Posterior cingulate gyrus (tissue), 11 donors: Measurements from ENCODE around the gene SLC9A1.
A peak's percentile ranks its signal among the peaks of the same experiment; 100 is the strongest.
"Not testable (repeated sequence)": the region's sequence is repeated elsewhere in the genome, so short reads cannot be mapped to it uniquely, and the experiment has no call there.

Source experiments
- DNase-seq, 10 donors: peaks; one replicate each; pipeline versions ENCODE4 v3.0.0 to v3.0.0-alpha.2; 2020 to 2021; ENCODE audit warnings: mixed read lengths in 3 of 10
- intact Hi-C: fragments of 100-400 bp; cut with DNase I; formaldehyde crosslinking; loops from one replicate; pipeline ENCODE4 v1.15.1; 2023

The SLC9A1 gene

DNA sequence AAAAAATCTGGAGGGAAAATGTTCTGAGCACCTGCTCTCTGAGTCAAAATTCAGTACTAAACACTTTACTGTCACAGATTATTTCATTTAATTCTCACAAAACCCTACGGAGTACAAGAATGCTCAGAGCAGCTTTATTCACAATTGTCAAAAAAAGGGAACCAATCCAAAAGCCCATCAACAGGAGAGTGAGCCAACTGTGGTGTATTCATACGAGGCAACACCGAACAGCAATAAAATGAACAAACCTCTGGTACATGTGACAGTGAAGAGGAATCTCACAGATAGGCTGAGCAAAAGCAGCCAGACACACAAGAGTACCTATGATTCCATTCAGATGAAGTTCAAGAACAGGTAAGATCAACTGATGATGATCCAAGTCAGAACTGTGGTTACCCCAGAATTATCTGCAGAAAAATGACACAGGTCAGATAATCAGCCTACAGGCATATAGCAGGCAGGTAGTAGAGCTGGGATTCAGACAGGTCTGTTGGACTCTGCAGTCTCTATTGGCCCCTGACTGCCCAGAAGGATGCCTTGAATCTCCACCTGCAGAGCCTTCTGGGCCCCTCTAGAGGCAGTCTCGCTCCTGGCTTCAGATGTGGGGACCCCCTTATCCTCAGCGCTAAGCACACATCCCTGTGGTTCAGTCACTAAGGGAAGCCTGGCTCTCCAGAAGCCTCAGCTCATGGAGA lies 19.2 kb downstream of the SLC9A1 start:
- DNase-seq: no peak
- intact Hi-C loops: no loop called here

DNA sequence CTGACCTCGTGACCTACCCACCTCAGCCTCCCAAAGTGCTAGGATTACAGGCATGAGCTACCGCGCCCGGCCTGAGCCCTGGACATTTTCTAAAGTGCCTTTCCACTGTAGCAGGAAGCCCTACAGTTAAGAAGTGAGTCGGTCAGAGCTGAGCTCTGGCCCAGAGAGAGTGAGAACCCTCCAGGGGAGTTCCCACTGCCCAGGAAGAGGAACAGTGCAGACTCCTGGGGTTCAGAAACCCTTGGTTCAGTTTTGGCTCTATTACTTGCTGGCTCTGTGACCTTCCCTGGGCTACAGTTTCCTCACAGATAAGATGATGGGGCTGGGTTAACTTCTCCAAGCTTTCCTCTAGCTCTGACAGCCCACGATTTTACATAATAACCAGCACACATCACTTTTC lies 20.9 kb downstream of the SLC9A1 start:
- no peak for DNase-seq
- intact Hi-C loops: no loop called here

DNA sequence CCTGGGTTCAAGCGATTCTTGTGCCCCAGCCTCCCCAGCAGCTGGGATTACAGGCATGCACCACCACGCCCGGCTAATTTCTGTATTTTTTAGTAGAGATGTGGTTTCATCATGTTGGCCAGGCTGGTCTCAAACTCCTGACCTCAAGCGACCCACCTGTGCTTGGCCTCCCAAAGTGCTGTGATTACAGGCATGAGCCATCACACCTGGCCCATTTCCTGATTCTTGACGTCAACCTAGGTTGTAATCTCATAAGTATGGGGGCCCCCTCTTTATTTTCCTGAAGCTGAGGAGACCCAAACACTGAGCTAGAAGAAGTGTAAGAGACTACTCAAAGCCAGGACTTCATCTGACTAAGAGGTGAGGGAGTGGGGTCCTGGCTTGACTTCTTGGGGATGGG lies 21.8 kb downstream of the SLC9A1 start:
- intact Hi-C loops: no loop called here
- no peak for DNase-seq

DNA sequence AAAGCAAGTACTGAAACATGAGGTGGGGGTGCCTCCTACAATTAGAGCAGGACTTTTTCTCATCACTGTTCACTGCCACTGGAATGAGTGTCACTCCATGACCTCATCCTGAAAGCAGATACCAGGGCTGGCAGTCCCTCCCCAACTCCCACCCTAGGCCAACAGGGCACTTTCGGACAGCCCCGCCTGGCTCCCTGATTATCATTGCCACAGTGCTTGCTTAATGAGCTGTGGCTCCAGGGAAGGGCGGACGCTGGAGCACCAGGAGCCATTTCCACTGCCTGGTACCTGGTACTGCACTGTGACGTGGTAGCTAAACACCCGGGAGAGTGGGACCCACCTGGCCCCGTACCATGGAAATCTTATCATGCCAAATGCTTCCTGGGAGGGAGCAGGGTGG lies 22.3 kb downstream of the SLC9A1 start:
- no peak for DNase-seq
- intact Hi-C loops: no loop called here

DNA sequence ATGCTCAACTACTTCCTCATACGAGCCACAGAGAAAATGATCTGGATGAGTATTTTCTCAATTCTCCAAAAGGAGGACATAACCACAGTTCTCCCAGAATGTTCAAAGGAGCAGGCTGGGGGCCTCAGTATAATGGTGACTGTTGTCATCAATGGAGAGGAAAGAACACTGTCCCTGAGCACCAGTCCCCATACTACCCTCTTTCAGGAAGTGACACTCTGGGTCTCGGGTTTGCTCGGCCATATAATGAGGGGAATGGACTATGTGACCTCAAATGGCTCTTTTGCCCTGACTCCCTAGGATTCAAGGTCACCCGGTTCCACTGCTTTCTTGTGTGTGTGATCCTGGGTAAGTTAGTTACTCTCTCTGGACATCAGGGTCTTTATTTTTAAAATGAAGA lies 22.8 kb downstream of the SLC9A1 start:
- intact Hi-C loops: no loop called here
- no peak for DNase-seq

DNA sequence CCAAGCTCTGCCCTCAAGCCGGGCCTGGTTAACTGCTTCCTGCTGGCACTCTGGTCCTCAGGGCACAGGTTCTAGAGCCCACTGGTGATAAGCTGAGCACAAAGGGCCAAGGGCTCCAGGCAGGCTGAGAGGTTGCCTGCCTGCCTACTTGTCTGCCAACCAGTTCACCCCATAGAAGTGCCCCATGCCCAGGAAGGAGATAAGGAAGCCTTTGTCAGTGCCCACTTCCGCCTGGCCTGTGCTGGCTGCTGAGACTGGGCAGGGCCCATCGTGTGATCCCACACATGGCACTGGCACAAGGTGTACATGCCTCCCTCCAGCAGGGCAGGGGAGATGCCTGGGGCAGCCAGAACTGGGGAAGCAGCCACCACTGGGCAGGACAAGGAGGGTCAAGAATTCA lies 24.1 kb downstream of the SLC9A1 start:
- peak in 3 of 10 donors; percentile 8 to 78 (median 59) for DNase-seq
- intact Hi-C loops: no loop called here

DNA sequence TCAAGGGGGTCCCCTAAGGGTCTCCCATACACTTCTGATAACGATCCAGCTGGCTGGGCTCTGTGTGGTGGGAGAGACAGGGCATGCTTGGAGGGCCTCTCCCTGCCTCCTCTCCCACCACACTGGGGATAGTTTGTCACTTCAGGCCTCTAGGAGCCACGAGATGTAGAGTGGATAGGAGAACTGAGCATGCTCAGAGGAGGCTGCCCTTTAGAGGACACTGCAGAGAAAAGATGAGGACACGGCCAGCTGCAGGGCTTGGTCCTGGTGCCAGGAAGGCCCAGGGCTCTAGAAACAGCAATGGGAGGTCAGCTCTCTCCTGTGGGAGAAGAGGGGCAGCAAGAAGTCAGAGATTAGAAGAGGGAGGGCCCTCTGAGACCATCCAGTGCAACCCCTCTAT lies 25.7 kb downstream of the SLC9A1 start:
- intact Hi-C loops: no loop called here
- DNase-seq: peak in 3 of 10 donors; percentile 16 to 85 (median 61)

DNA sequence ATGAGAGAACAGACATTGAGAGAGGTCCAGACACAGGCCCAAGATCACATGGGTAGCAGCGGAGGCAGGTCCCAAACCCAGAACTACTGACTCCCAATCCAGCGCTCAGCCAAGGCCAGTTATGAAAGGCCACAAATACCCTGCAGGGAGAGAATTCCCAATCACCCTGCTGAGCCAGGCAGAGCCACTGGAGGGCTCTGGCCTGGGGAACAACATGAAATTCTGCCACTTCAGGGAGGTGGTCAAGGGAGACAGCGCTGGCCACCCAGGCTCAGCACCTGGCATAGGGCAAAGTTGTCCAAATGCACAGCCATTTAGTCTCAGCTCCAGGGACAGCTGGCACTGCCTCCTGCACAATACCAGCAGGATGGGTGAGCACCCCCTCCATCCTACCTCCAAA lies 27.5 kb downstream of the SLC9A1 start:
- peak in 2 of 10 donors; percentile 57 to 73 for DNase-seq

DNA sequence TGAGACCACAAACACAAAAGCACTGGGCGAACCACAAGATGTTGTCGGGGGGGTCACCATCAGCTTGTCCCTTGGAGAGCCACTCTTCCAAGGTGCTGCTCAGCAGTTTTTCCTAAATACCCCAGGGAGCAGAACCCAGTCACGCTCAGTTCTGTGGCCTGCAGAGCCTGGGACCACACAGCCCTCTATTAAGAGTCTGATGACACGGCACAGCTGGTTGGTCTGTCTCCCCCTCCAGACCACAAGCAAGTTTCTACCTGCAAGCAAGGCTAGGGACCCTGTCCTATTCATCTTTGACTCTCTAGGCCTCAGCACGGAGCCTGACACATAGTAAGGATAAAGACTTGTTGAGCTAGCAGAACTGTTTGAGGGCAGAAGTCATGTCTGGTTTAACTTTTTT lies 28.5 kb downstream of the SLC9A1 start:
- DNase-seq: no peak
- intact Hi-C loops: no loop called here

More for the DNA sequence above, 27.5 kb downstream of the SLC9A1 start:
- intact Hi-C loops: no loop called here

DNA sequence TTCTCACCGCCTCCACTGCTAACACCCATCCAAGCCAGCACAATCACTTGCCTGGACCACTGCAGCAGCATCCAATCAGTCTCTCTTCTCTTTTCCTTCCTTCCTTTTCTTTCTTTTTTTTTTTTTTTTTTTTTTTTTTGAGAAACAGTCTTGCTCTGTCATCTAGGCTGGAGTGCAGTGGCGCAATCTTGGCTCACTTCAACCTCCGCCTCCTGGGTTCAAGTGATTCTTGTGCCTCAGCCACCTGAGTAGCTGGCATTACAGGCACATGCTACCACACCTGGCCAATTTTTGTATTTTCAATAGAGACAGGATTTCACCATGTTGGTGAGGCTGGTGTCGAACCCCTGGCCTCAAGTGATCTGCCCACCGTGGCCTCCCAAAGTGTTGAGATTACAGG lies 29.8 kb downstream of the SLC9A1 start:
- intact Hi-C loops: not testable (repeated sequence)
- peak in 1 of 10 donors; percentile 32 for DNase-seq

DNA sequence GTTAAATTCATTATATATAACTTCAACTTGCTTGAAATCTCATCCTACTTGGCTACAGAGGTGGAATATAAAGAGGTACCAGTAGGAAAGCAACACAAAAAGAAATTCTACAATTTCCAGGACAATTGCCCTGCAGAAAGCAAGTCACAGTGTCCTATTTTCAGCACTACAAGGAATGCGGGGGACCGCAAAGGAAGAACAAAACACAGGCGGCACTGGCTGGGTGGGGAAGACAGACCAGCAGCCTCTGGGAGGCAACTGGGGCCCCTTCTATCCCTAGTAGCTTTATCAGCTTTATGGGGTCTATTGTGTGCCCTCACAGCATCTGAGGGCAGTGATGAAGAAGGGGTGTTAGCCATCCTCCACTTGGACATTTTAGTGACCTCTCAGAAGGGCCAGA lies 30.5 kb downstream of the SLC9A1 start:
- peak in 3 of 10 donors; percentile 56 to 88 (median 88) for DNase-seq
- intact Hi-C loops: no loop called here

DNA sequence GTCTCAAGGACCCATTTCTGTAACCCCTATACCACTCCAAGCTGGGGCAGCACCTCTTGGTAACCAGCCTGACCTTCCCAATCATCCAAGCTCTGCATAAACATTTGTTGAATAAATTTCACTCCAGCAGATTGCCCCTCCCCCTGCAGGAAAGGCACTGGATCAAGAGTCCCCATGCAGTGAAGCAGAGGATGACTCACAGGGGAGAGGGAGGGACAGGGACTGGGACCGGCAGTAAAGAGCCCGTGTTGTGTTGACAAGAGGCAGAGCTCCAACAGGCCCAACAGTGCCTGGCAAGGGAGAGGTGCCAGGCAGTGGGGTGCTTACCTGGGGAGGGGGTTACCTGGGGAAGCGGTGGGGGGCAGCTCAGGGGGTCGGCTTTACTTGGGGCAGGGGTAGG lies 32.3 kb downstream of the SLC9A1 start:
- intact Hi-C loops: no loop called here

DNA sequence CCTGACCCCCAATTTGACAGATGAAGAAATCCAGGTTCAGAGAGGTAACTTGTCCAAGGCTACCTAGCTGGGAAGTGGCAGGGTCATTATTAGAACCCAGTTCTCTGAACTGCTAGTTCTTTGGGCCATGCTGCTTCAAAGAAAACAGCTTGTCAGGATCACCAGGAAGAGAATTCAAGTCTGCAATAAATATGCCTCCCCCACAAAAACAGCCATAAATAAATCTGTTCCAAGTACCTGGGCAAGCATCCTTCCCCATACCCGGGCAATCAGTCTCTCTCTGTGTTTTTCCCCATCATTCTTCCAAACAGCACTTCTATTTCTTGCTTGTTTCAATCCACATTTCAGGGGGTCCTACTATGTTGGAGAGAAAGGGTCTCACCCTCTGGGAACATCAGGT lies 34.1 kb downstream of the SLC9A1 start:
- DNase-seq: no peak
- intact Hi-C loops: no loop called here

More for the DNA sequence above, 32.3 kb downstream of the SLC9A1 start:
- DNase-seq: peak in 4 of 10 donors; percentile 37 to 93 (median 67)

DNA sequence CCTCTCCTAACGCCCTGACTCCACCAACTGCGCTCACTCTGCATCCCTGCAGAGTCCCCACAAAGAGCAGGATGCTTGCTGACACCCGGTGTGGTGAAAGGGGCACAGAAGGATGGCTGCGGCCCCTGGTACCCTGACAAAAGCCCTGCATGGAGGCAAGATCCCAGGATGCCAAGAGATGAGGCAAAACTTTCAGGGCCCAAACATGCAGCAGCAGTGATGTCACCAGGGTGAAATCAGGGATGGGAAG lies 36.6 kb downstream of the SLC9A1 start:
- intact Hi-C loops: loop anchor here (5.0 kb wide), 1 partner anchor 34 kb away; no protein-coding TSS in a partner anchor
- peak in 2 of 10 donors; percentile 53 to 76 for DNase-seq

DNA sequence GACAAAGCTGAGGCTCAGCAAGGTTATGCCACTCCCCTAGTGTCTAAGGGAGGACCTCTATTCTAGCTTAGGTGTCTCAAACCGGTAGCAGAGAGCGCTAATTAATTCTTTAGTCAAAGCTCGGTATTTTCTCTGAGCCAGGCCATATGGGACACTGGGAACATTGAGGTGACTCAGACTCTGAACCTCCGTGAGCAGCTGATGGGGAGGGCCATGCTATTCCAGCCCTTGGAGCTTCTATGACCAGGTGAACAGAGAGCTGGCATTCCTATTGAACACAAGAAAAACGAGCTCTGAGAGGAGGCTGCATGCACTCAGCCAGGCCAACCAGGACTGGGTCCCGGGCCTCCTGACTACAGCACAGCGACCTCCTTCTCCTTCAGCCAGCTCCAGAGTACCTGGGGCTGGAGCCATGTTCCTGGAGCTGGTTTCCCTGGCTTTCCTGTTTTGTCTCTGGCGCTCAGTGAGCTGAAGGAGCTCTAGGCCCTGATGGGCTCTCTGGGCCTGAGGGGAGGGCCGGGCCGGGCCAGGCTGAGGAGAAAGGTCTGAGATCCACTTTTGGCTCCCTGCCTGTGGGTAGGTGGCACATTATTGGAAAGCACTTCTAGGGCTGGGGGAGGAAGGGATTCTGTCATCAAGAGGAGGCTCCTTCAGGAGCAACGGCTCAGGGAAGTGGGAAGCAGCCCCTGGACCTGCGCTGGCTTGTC lies 37.0 kb downstream of the SLC9A1 start:
- DNase-seq: peak in 3 of 10 donors; percentile 40 to 83 (median 76)
- intact Hi-C loops: loop anchor here (5.0 kb wide), 1 partner anchor 34 kb away; no protein-coding TSS in a partner anchor

DNA sequence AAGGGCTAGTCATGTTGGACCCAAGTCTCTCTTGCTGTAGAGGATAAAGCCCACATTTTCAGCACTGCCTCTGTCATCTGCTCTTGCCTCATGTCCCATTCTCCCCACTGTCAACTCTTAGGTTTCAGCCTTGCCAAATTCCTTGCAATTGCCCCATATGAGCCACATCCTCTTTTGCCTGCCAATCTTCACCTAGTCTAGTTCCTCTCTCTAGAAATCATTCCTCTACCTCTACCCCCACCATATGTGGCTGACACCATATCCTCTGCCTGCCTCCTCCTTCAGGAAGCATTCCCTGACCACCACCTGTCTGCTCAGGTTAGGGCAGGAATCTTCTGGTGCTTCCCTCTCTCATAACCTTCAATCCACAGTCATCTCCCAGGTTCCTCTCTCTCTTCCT lies 38.2 kb downstream of the SLC9A1 start:
- intact Hi-C loops: loop anchor here (5.0 kb wide), 1 partner anchor 36 kb away; no protein-coding TSS in a partner anchor
- no peak for DNase-seq

DNA sequence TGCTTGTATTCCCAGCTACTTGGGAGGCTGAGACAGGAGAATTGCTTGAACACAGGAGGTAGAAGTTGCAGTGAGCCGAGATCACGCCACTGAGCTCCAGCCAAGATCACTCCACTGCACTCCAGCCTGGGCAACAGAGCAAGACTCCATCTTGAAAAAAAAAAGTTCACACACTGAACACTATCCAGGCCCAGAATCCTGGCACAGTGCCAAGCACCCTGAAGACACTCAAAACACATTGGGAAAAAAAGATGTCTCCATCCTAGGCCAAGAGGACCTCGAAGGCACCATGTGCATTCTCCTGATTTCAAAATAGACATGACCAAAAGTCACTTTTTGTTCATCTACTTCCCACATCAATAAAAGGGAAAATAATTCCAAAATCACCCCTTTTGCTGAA lies 38.7 kb downstream of the SLC9A1 start:
- peak in 2 of 10 donors; percentile 45 to 67 for DNase-seq
- intact Hi-C loops: loop anchor here (5.0 kb wide), 1 partner anchor 36 kb away; no protein-coding TSS in a partner anchor

DNA sequence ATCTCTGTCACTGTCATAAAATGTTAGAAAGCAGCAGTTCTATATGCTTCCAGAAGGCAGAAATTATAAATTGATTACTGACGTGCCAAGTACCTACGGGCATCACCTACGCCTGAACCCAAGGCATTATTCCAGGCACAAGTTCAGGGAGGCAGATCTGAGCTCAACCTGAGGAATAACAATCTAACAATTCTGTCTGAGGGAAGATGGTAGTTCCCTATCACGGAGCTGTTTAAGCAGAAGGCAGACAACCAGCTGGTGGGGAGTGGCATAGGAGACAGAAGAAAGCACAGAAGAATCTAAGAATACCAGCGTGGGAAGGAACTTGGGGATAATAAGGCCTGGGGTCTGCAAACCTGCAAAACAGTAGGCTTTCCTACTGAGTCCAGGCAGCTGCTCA lies 40.4 kb downstream of the SLC9A1 start:
- DNase-seq: peak in 1 of 10 donors; percentile 8
- intact Hi-C loops: no loop called here

DNA sequence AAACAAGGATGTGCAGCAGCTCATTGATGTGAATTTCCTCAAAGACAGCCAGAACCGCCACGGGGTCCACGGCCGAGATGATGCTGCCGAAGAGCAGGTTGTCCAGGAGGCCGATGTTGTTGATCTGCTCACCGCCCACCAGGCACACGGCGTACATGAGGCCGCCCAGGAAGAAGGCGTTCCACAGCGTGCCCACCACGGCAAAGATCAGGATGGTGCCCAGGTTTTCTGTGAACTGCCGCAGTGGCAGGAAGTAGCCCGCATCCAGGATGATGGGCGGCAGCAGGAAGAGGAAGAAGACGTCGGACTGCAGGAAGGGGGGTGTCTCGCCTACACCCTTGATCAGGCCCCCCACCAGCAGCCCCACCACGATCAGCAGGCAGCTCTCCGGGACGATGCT lies 41.1 kb downstream of the SLC9A1 start:
- intact Hi-C loops: no loop called here
- DNase-seq: peak in 1 of 10 donors; percentile 86

DNA sequence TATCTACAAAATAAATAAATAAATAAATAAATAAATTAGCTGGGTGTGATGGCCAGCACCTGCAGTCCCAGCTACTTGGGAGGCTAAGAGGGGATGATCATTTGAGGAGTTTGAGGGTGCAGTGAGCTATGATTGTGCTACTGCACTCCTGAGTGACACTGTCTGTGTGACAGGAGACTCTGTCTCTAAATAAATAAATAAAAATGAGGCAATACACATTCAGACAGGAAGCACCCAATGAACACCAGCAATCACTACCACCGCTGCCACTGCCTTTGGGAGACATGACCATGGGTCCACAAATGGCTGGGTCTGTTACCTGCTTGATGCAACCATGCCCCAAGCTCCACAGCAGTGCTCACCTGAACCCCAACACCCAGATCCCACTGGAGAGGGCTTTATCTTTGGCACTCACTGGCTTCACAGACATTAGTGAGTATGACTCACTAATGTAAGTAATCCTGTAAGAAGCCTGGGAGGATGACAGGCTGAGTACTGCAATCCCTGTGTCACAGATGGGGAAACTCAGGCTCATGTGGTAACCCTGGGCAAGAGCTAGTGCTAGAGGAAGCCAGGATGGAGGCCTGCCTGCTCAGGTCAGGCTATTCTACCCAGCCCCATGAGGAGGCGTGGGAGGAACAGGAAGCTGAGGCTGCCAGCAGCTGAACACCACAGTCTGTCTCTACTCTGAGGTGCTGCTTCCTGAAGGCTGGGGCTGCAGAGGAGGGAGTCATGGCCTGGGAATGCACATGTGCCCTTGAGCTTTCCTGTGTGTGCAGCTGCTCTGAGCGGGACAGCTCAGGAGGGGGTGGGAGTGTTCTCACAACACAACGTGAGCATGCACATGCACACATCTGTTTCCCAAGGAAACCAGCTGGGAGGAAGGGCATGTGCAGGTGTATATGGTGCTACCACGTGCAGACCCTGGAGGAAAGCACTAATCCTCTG lies 43.0 kb downstream of the SLC9A1 start:
- intact Hi-C loops: no loop called here
- DNase-seq: peak in 7 of 10 donors; percentile 37 to 92 (median 77)
